ENCODE data around the gene TCEANC2. TPM values are rescaled to one million over a fixed set of nuclear protein-coding genes. Genes with fewer than 3 reads are reported as not detected.

Gene TCEANC2
- total and polyA plus RNA-seq, 2 donors (not counting 1 experiment from before 2014, with no cell fraction given): 3.0 to 4.0 TPM

DNA sequence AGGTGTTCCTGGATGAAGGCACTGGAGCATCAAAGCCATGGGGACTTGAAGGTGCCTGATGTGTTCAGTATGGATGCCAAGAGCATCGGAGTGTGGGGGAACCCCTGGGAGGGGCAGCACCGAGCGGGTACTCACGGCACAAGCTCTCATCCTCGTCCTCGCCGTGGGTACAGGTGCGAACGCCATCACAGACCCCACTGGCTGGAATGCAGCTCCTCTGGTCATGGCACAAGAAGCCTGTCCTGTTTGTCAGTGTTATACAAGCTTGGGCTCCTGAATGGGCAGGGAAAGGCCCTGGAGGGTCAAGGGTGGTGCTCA is 41.4 kb upstream of the TCEANC2 start:
- TF ChIP-seq, protein P1, sequence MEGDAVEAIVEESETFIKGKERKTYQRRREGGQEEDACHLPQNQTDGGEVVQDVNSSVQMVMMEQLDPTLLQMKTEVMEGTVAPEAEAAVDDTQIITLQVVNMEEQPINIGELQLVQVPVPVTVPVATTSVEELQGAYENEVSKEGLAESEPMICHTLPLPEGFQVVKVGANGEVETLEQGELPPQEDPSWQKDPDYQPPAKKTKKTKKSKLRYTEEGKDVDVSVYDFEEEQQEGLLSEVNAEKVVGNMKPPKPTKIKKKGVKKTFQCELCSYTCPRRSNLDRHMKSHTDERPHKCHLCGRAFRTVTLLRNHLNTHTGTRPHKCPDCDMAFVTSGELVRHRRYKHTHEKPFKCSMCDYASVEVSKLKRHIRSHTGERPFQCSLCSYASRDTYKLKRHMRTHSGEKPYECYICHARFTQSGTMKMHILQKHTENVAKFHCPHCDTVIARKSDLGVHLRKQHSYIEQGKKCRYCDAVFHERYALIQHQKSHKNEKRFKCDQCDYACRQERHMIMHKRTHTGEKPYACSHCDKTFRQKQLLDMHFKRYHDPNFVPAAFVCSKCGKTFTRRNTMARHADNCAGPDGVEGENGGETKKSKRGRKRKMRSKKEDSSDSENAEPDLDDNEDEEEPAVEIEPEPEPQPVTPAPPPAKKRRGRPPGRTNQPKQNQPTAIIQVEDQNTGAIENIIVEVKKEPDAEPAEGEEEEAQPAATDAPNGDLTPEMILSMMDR (conservative IDR thresholded peaks at IDR 0.05 in 1 of 2, IDR thresholded peaks at IDR 0.05 in 1 of 2; ENCODE audit: low read depth in 1 of 2, low read length in 2 of 2): no peak
- no peak for TF ChIP-seq EZH2 (IDR thresholded peaks at IDR 0.05; ENCODE audit: low read length, missing control alignments)
- H3K9me3 ChIP-seq (ENCODE audit: control insufficient read depth, insufficient read depth, low read depth, low read length): no peaks in the 10 kb centered on the region
- no peak overlapping the region for H3K9ac ChIP-seq (ENCODE audit: insufficient read depth, low read length)
- DNase-seq (ENCODE audit: low read depth in 2 of 2): no peak
- H2AFZ ChIP-seq (ENCODE audit: low read length): no peak overlapping the region
- H3K4me3 ChIP-seq (replicated peaks in 1 of 4; ENCODE audit: control extremely low read depth in 1 of 4, insufficient read depth in 1 of 4, low read depth in 3 of 4, low read length in 4 of 4): no peak overlapping the region
- H3K27me3 ChIP-seq (ENCODE audit: control insufficient read depth, insufficient read depth, low read length): peaks cover 23% of the 10 kb centered on the region
- H3K4me1 ChIP-seq (ENCODE audit: control insufficient read depth, extremely low read depth, insufficient read depth, low read length): no peaks in the 10 kb centered on the region
- no peak overlapping the region for H3K27ac ChIP-seq (ENCODE audit: insufficient read depth, low read length)
- no peak overlapping the region for H3K4me2 ChIP-seq (ENCODE audit: extremely low read depth, insufficient read depth, low read length)
- H3K36me3 ChIP-seq (ENCODE audit: control insufficient read depth, insufficient read depth, low read length): no peaks in the 10 kb centered on the region
- no peaks in the 10 kb centered on the region for H3K79me2 ChIP-seq (ENCODE audit: control insufficient read depth, insufficient read depth, low read length)
- no peaks in the 10 kb centered on the region for H4K20me1 ChIP-seq (ENCODE audit: control insufficient read depth, extremely low read depth, insufficient read depth, low read length)

DNA sequence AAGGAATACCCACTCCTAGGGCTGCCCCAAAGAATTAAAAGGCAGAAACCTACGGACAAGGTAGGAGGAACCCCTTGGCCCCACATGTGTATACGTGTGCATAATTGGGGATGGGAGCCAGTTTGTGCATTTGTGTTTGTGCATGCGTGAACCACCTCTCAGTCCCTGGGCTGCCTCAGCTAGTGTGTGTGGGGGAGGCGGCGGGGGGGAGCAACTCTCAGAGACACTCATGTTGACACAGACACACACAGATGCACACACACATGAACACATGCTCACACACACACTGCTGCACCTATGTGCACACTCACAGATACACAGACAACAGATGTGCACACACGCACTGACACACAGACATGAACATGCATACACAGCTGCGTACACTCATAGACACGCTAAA is 40.5 kb upstream of the TCEANC2 start:
- Histone ChIP-seq H3K9me3 (ENCODE audit: control insufficient read depth, insufficient read depth, low read depth, low read length) (no peaks in the 10 kb centered on the region), H2AFZ (ENCODE audit: low read length) (no peak overlapping the region), H3K4me2 (ENCODE audit: extremely low read depth, insufficient read depth, low read length) (no peak overlapping the region), H3K27me3 (ENCODE audit: control insufficient read depth, insufficient read depth, low read length) (peaks cover 22% of the 10 kb centered on the region), H4K20me1 (ENCODE audit: control insufficient read depth, extremely low read depth, insufficient read depth, low read length) (no peaks in the 10 kb centered on the region), H3K4me1 (ENCODE audit: control insufficient read depth, extremely low read depth, insufficient read depth, low read length) (no peaks in the 10 kb centered on the region), H3K4me3 (replicated peaks in 1 of 4; ENCODE audit: control extremely low read depth in 1 of 4, insufficient read depth in 1 of 4, low read depth in 3 of 4, low read length in 4 of 4) (no peak overlapping the region), H3K79me2 (ENCODE audit: control insufficient read depth, insufficient read depth, low read length) (no peaks in the 10 kb centered on the region), H3K9ac (ENCODE audit: insufficient read depth, low read length) (no peak overlapping the region), H3K27ac (ENCODE audit: insufficient read depth, low read length) (no peak overlapping the region), H3K36me3 (ENCODE audit: control insufficient read depth, insufficient read depth, low read length) (no peaks in the 10 kb centered on the region)
- DNase-seq (ENCODE audit: low read depth in 2 of 2): no peak
- TF ChIP-seq, protein P1 (conservative IDR thresholded peaks at IDR 0.05 in 1 of 2, IDR thresholded peaks at IDR 0.05 in 1 of 2; ENCODE audit: low read depth in 1 of 2, low read length in 2 of 2): no peak

DNA sequence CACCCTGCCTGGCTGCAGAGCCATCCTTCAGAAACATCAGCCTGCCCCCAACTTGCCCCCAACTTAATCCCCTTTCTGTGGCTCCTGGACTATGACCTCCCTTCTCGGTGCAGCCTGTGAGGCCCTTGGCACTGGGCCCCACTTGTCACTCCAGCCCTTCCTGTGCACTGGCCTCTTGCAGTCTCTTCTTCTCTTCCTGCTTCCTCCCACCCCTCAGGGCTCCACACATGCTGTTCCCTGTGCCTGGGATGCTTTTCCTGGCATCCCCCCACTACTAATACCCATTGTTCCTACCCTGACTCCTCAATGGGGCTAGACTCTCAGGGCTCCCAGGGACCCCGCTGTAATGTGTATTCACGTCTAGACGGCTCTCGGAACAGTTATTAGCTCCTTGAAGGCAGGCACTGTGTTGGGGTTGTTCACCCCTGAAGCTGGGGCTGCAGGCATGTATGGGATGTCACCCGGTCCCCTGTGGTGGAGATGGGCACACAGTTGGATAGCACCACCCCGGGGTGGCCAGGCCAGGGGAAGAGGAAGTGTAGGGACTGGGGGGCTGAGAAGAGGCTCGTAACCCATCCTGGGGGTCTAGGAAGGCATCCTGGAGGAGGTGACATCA is 39.9 kb upstream of the TCEANC2 start:
- no peaks in the 10 kb centered on the region for H3K79me2 ChIP-seq (ENCODE audit: control insufficient read depth, insufficient read depth, low read length)
- TF ChIP-seq EZH2 (IDR thresholded peaks at IDR 0.05; ENCODE audit: low read length, missing control alignments): no peak

More for the DNA sequence above, 39.9 kb upstream of the TCEANC2 start:
- DNase-seq (ENCODE audit: low read depth in 2 of 2): no peak
- Histone ChIP-seq H3K4me3 (replicated peaks in 1 of 4; ENCODE audit: control extremely low read depth in 1 of 4, insufficient read depth in 1 of 4, low read depth in 3 of 4, low read length in 4 of 4) (no peak overlapping the region), H3K4me1 (ENCODE audit: control insufficient read depth, extremely low read depth, insufficient read depth, low read length) (no peaks in the 10 kb centered on the region), H3K27ac (ENCODE audit: insufficient read depth, low read length) (no peak overlapping the region), H3K9ac (ENCODE audit: insufficient read depth, low read length) (no peak overlapping the region), H3K9me3 (ENCODE audit: control insufficient read depth, insufficient read depth, low read depth, low read length) (no peaks in the 10 kb centered on the region), H2AFZ (ENCODE audit: low read length) (no peak overlapping the region), H4K20me1 (ENCODE audit: control insufficient read depth, extremely low read depth, insufficient read depth, low read length) (no peaks in the 10 kb centered on the region), H3K36me3 (ENCODE audit: control insufficient read depth, insufficient read depth, low read length) (no peaks in the 10 kb centered on the region), H3K27me3 (ENCODE audit: control insufficient read depth, insufficient read depth, low read length) (peaks cover 20% of the 10 kb centered on the region), H3K4me2 (ENCODE audit: extremely low read depth, insufficient read depth, low read length) (no peak overlapping the region)

All from fibroblast of lung (primary cell).